ENCODE data around the gene ACCS.

The ACCS gene

DNA sequence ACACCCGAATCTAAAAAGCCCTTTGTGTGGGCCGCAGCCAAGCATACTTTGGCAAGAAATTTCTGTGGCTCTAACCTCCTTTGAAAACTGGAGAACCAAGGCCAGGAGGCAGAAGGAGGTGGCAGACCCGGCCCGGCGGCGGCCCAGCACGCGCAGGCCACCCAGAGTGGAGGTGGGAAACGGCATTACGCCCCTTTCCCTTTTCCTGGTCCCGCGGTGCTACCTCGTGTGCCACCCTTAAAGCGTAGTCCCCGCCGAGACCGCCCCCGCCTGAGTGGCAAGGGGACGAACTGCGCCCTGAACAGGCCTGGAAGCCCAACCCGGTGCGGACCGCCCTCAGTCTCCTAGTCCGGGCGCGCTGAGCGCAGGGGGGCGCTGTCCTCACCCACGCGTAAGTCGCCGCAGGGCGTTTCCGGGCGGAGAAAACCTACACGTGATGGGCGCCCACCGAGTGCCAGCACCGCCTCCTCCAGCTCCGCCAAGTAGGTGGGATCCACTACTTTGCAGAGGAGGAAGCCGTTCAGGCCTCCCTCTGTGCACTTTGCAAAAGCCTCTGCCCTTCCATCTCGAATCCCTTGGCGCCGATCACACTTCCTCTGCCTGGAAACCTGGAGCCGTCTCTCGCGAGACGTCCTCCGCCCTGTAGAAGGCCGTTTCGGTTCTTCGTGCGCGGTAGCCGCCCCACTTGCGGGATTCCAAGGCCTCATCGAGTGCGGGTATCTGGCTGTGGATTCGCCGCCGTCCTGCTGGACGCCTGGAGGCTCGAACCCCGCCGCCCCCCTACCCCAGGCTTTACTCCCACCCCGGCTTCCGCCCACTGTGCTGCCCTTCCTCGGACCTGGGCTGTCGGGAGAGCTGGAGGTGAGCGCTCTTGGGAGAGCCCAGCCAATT lies at the start of gene ACCS:
ACCS (plus strand) TSS at position 430 of the 891 bp plus-strand sequence. CDS start 1,358 bp downstream, outside the sequence.
- peak; percentile 94 for DNase-seq (ENCODE audit: low spot score)

- peak; percentile 46 for DNase-seq (ENCODE audit: low spot score)
Observed at GRCh38 chr11:44016546-44017442, 49.3 kb upstream of the ACCS start.

- no peak for DNase-seq (ENCODE audit: low spot score)
Observed at GRCh38 chr11:44017443-44018126, 48.5 kb upstream of the ACCS start.

DNA sequence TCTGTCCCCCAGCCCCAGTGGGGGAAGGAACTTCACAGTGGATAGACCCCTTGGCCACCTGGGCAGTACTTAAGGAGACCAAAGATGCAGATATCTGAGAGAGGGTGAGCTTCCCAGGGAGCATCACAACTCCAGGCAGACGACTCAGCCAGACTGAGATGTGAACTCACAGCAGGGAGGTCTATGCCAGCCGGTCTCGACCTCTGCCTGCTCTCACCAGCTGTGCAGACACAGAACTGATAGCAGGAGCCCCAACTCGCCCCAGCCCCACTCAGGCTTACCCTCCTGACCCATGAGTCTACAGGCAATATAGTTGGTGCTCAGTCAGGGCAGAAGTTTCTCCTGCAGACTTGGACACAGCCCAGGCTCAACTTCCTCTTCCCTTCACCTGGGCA lies 47.9 kb upstream of the ACCS start:
- no peak for DNase-seq (ENCODE audit: low spot score)

GRCh38 chr11:44018829-44019228 lies 47.2 kb upstream of the ACCS start:
- DNase-seq (ENCODE audit: low spot score): no peak

GRCh38 chr11:44024977-44025376 lies 41.1 kb upstream of the ACCS start:
- no peak for DNase-seq (ENCODE audit: low spot score)

DNA sequence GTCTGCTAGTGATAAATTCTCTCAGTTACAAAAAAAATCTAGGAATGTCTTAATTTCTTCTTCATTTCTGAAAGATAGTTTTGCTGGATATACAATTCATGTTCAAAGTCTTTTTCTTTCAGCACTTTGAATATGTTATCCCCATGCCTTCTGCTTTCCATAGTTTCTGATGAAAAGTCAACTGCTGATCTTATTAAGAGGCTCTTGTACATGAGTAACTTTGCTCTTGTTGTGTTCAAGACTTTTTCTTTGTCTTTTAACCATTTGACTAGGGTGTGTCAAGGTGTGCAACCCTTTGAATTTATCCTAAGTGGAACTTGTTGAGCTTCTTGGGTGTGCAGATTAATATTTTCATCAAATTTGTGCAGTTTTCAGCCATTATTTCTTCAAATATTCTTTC lies 40.3 kb upstream of the ACCS start:
- DNase-seq (ENCODE audit: low spot score): no peak

- no peak for DNase-seq (ENCODE audit: low spot score)
Observed at GRCh38 chr11:44028401-44028800, 37.7 kb upstream of the ACCS start.

DNA sequence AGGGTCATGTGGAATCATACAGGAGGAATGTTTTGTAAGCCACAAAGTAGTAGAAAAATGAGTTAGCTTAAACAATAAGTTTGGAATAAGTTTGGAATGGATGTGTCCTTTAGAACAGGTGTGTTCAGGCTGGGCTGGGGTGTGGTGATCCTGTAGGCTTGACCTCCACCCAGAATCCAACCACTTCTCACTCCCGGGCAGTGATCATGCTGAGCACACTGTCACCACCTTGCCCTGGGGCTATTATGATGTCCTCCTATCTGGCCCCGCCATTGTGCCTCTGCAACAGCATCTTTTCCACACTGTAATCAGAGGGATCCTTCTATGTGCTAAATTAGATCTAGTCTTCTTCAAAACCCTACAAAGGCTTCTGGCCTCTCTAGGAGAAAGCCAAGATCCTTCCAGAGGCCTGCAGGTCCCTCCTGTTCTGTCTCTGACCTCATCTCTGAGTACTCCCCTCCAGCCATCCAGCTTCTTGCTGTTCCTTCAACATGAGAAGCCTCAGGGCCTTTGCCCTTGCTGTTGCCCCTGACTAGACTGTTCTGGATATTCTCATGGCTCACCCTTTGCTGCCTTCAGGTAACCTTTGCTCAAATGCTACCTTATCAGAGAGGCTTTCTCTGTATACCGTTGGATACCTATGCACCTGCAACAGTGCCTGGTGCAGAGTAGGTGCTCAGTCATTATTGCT lies 37.1 kb upstream of the ACCS start:
- no peak for DNase-seq (ENCODE audit: low spot score)

GRCh38 chr11:44029507-44029845 lies 36.6 kb upstream of the ACCS start:
- no peak for DNase-seq (ENCODE audit: low spot score)

DNA sequence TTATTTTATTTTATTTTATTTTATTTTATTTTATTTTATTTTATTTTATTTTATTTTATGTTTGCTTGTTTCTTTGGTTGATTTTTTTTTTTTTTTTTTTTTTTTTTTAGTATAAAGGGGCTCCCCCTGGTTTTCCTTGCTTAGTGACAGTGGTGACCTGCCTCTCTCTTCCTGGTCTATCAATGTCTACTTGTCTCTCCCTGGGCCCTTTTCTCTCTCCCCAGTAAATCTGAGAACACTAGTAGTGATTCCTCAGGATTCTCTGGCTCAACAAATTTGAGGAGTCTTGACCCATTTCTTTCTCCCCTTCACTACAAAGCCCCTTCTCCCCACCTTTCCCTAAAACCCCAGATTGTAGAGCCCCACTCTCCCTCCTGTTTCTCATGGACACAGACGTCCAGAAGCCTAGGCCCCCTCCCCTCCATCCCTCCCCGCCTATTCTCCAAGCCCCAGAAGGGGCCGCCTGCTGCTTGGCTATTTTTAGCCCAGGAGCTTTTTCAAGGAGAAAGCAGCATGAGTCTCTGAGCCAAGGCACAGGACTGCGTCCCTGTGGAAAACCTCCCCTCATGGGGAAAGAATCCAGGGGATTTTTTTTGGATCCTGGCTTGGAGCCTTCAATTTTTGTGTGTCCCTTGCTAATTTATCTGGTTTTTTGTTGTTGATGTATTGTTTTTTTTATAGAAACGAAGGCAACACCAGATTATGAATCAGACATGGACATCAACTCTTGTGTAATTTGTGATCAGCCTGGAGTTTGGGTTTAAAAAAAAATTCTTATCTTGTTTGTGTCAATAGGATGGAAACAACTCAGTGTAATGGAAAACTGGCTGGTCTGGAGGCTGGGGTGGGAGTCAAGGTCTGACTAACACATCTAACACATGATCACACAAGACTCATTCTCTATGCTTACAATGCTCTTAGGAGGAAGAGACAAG lies 35.8 kb upstream of the ACCS start:
- peak; percentile 67 for DNase-seq (ENCODE audit: low spot score)

DNA sequence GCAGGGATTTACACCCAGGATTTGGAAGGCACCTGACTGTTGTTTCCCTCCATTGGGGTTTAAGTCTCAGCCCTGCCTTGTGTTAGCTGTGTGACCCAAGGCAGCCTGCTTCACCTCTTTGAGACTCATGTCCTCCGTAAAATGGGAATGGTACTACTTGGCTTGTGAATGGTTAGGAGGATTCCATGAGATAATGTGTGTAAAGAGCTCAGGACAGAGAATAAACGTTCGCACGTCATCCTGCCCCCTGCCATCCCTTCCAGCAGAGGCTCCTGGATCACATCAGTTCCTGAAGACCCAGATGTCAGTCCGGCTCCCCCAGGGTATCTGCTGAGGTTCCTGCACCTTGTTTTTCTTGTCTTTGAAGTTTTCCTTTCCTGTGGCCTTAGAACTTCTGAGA lies 35.1 kb upstream of the ACCS start:
- DNase-seq (ENCODE audit: low spot score): no peak

DNA sequence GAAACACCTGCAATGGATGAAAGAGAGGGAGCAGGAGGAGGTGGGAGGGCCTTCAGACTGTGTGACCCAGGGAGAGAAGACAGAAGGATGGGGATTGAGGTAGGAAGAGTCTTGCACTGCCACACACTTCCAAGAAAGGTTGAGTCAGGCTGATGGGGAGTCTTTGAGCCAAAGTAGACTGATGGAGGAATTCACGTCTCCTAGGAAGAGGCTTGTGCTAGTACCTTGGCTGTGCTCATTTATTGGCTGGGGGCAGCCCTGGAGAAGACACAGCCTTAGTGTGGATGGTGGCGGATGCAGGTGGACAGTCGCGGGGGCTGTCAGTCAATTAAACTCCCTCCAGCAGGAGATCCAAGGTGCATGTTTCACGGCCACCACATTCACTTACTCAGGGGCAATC lies 34.5 kb upstream of the ACCS start:
- DNase-seq (ENCODE audit: low spot score): no peak

- DNase-seq (ENCODE audit: low spot score): peak; percentile 51
Observed at GRCh38 chr11:44032299-44033085, 33.6 kb upstream of the ACCS start.

GRCh38 chr11:44033411-44033850 lies 32.6 kb upstream of the ACCS start:
- DNase-seq (ENCODE audit: low spot score): no peak

DNA sequence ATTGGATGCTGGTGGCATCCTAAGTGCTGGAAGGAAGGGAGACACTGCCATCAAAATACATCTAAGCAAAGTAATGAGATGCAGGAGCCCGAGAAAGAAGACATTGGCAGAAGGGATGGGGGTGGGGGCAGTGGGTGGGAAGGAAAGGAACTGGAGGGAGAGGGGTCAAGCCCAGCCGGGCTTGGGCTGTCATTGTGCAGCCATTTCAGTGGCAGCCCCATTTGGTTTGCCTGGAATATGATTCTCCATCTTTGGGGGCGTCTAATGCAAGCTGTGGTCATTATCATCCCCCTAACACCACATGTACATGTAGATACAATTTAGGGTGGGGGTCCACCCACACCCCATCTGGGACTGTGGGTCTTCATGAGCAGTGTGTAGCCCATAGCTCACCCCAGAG lies 32.2 kb upstream of the ACCS start:
- DNase-seq (ENCODE audit: low spot score): no peak

GRCh38 chr11:44034639-44035038 lies 31.4 kb upstream of the ACCS start:
- no peak for DNase-seq (ENCODE audit: low spot score)

GRCh38 chr11:44036811-44037657 lies 29.0 kb upstream of the ACCS start:
- DNase-seq (ENCODE audit: low spot score): peak; percentile 89

GRCh38 chr11:44037658-44037998 lies 28.4 kb upstream of the ACCS start:
- DNase-seq (ENCODE audit: low spot score): no peak
